ENCODE results near the gene SFTPD.
"Not testable (repeated sequence)": the region's sequence is repeated elsewhere in the genome, so short reads cannot be mapped to it uniquely, and the experiment has no call there.

Gene SFTPD

DNA sequence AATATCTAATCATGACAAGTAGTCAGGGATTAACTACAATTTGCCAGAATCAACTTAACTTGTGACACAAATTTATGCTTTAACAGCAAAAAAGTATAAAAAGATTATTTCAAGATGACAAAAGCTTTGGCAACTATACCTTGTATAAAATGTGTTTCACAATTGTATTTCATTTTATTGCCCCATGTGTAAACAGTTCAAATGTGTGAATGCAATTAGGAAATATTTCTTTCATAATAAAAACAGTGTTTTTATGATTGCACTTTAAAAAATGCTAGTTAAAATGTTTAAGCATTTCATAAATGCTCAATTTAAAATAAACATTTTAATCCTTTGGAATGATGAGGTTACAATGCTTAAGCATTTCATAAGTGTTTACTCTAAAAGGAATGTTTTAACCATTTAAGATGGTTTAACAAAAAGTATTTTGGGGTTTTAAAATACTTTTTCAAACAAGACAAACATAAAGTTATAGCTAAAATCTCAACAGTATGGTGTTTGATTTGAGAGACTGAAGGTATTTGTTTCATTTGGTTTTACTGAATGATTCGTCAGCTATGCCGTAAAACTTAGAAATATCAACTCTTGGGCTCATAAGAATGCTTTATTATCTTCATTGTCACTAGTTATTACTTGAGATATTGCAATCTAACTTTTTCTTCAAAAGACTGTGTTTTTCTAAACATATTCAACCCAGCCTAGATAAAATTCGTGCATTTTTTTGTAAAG, 50.1 kb downstream of the SFTPD start:
- H3K27ac ChIP-seq (ENCODE audit: low read depth, low read length) = no peak overlapping the region
- no peaks in the 10 kb centered on the region for H3K4me1 ChIP-seq (ENCODE audit: control insufficient read depth, insufficient read depth, low read length, unreplicated experiment)
- H3K79me2 ChIP-seq (ENCODE audit: control insufficient read depth, insufficient read depth, low read length, unreplicated experiment) = no peaks in the 10 kb centered on the region
- 0 out of 2 replicates have a peak, but pooled peaks cover 5% of the 10 kb centered on the region for H3K27me3 ChIP-seq (ENCODE audit: insufficient read depth, low read length)
- no peak overlapping the region for H3K4me3 ChIP-seq (ENCODE audit: low read depth, low read length)
- H2AFZ ChIP-seq (ENCODE audit: low read length, unreplicated experiment) = no peak overlapping the region
- H3K36me3 ChIP-seq (ENCODE audit: insufficient read depth, low read length) = no peaks in the 10 kb centered on the region

- not testable (repeated sequence) for H3K4me1 ChIP-seq (ENCODE audit: control insufficient read depth, insufficient read depth, low read length, unreplicated experiment); H3K79me2 ChIP-seq (ENCODE audit: control insufficient read depth, insufficient read depth, low read length, unreplicated experiment); H3K27me3 ChIP-seq (ENCODE audit: insufficient read depth, low read length); H3K36me3 ChIP-seq (ENCODE audit: insufficient read depth, low read length); H2AFZ ChIP-seq (ENCODE audit: low read length, unreplicated experiment); H3K4me3 ChIP-seq (ENCODE audit: low read depth, low read length); H3K27ac ChIP-seq (ENCODE audit: low read depth, low read length)
These were observed 56.0 kb downstream of the SFTPD start for GRCh38 chr10:79892896-79893295.

- H3K27me3 ChIP-seq (ENCODE audit: insufficient read depth, low read length) = no peaks in the 10 kb centered on the region
These were observed 58.4 kb downstream of the SFTPD start for GRCh38 chr10:79890469-79890868.

GRCh38 chr10:79888984-79889383, 59.9 kb downstream of the SFTPD start:
- H3K36me3 ChIP-seq (ENCODE audit: insufficient read depth, low read length); H3K4me3 ChIP-seq (ENCODE audit: low read depth, low read length); H2AFZ ChIP-seq (ENCODE audit: low read length, unreplicated experiment); H3K79me2 ChIP-seq (ENCODE audit: control insufficient read depth, insufficient read depth, low read length, unreplicated experiment); H3K27ac ChIP-seq (ENCODE audit: low read depth, low read length); H3K27me3 ChIP-seq (ENCODE audit: insufficient read depth, low read length); H3K4me1 ChIP-seq (ENCODE audit: control insufficient read depth, insufficient read depth, low read length, unreplicated experiment): not testable (repeated sequence)

More at GRCh38 chr10:79890469-79890868, 58.4 kb downstream of the SFTPD start:
- Histone ChIP-seq H3K27ac (ENCODE audit: low read depth, low read length) (no peak overlapping the region), H3K36me3 (ENCODE audit: insufficient read depth, low read length) (no peaks in the 10 kb centered on the region), H3K4me3 (ENCODE audit: low read depth, low read length) (no peak overlapping the region), H3K4me1 (ENCODE audit: control insufficient read depth, insufficient read depth, low read length, unreplicated experiment) (no peaks in the 10 kb centered on the region), H2AFZ (ENCODE audit: low read length, unreplicated experiment) (no peak overlapping the region), H3K79me2 (ENCODE audit: control insufficient read depth, insufficient read depth, low read length, unreplicated experiment) (no peaks in the 10 kb centered on the region)
